Fibroblast of skin of left biceps (primary cell): ENCODE measurements around the gene AHCY.
"Not testable (repeated sequence)": the region's sequence is repeated elsewhere in the genome, so short reads cannot be mapped to it uniquely, and the experiment has no call there.

Source experiments
- DNase-seq, 2 experiments: peaks; one replicate each; pipeline ENCODE4 v3.0.0-alpha.2; 2013; ENCODE audit warnings: low read depth in 2 of 2

AHCY gene

GRCh38 chr20:34298294-34298784 lies 4.8 kb downstream of the AHCY start:
- not testable (repeated sequence) for DNase-seq

GRCh38 chr20:34296468-34296867 lies 6.7 kb downstream of the AHCY start:
- no peak for DNase-seq

- DNase-seq, result no peak
Measured at GRCh38 chr20:34295284-34295683, 7.9 kb downstream of the AHCY start.

GRCh38 chr20:34294563-34294962 lies 8.6 kb downstream of the AHCY start:
- no peak for DNase-seq

- no peak for DNase-seq
Measured at GRCh38 chr20:34293589-34293988, 9.6 kb downstream of the AHCY start.

GRCh38 chr20:34293119-34293518 lies 10.0 kb downstream of the AHCY start:
- no peak for DNase-seq

GRCh38 chr20:34292496-34292895 lies 10.7 kb downstream of the AHCY start:
- no peak for DNase-seq

- no peak for DNase-seq
Measured at GRCh38 chr20:34290471-34290870, 12.7 kb downstream of the AHCY start.

- not testable (repeated sequence) for DNase-seq
Measured at GRCh38 chr20:34287500-34287899, 15.7 kb downstream of the AHCY start.

GRCh38 chr20:34285450-34285849 lies 17.7 kb downstream of the AHCY start:
- DNase-seq, result no peak

GRCh38 chr20:34283844-34284243 lies 19.3 kb downstream of the AHCY start:
- DNase-seq, result no peak

- no peak for DNase-seq
Measured at GRCh38 chr20:34282041-34282440, 21.1 kb downstream of the AHCY start.

GRCh38 chr20:34281177-34281576 lies 22.0 kb downstream of the AHCY start:
- DNase-seq, result no peak

- DNase-seq, result no peak
Measured at GRCh38 chr20:34274694-34275093, 28.5 kb downstream of the AHCY start.

GRCh38 chr20:34271956-34272355 lies 31.2 kb downstream of the AHCY start:
- peak; percentile 40 to 49 for DNase-seq

- DNase-seq, result no peak
Measured at GRCh38 chr20:34269996-34270627, 33.0 kb downstream of the AHCY start.

- no peak for DNase-seq
Measured at GRCh38 chr20:34268851-34269636, 34.1 kb downstream of the AHCY start.

- DNase-seq, result no peak
Measured at GRCh38 chr20:34268145-34268544, 35.0 kb downstream of the AHCY start.

- DNase-seq, result no peak
Measured at GRCh38 chr20:34264141-34264540, 39.0 kb downstream of the AHCY start.

GRCh38 chr20:34263468-34263867 lies 39.7 kb downstream of the AHCY start:
- DNase-seq, result not testable (repeated sequence)

- peak in 1 of 2 experiments; percentile 7 for DNase-seq
Measured at GRCh38 chr20:34262488-34263288, 40.5 kb downstream of the AHCY start.

- DNase-seq, result peak; percentile 17 to 18
Measured at GRCh38 chr20:34260208-34260942, 42.8 kb downstream of the AHCY start.
